GM12878 (cell line): Measurements from ENCODE around the gene TRIM26. TPM values are rescaled to one million over a fixed set of nuclear protein-coding genes. Genes with fewer than 3 reads are reported as not detected.

Experiments
- ATAC-seq: fragments of 200-7000 bp; cut with Tn5 transposase; 3 replicates; pipeline ENCODE4 v1.9.1; 2020; ENCODE audit warnings: mild to moderate bottlenecking, moderate library complexity
- BruUV-seq: library from RNA; stranded (reverse); fragments of 400-500 nt; replicated peaks from 2 replicates; lab custom pipeline; 2021; lab: Mats Ljungman, UMichigan
- CTCF ChIA-PET: fragments of 300-600 bp; sonication (Branson Sonifier 250); formaldehyde crosslinking; extraction: SDS; loops from one replicate; lab custom pipeline; 2021; ENCODE audit warnings: inconsistent platforms; lab: Yijun Ruan, JAX
- POLR2A ChIA-PET: fragments of 350-600 bp; formaldehyde crosslinking; extraction: SDS; loops from one replicate; lab custom pipeline; 2021; ENCODE audit warnings: inconsistent platforms; lab: Charles Lee
- RAD21 ChIA-PET: fragments of 300-600 bp; sonication (Branson Sonifier 250); formaldehyde crosslinking; loops from one replicate; lab custom pipeline; 2023; ENCODE audit warnings: antibody characterized with exemption; ENCODE audit not compliant: unreplicated experiment; lab: Charles Lee
- SMC1A ChIA-PET: fragments of 300-600 bp; sonication (Branson Sonifier 250); formaldehyde crosslinking; loops from one replicate; lab custom pipeline; 2023; ENCODE audit not compliant: unreplicated experiment, uncharacterized antibody; lab: Charles Lee
- DNase-seq: peaks from one replicate; pipeline ENCODE4 v3.0.0-alpha.2; 2011; ENCODE audit warnings: low read depth, low spot score
- FAIRE-seq: peaks from 3 replicates; lab custom pipeline; 2011; peaks lifted over from hg19 to GRCh38; lab: Jason Lieb, UNC
- H2AFZ ChIP-seq: 2 replicates; pipeline ENCODE4 v1.6.0; 2011; ENCODE audit warnings: low read depth, low read length, control low read depth; ENCODE audit not compliant: control insufficient read depth
- H3K27ac ChIP-seq: 2 replicates; pipeline ENCODE4 v1.5.1; 2011; ENCODE audit warnings: control low read depth; ENCODE audit not compliant: control insufficient read depth, insufficient read depth
- H3K27me3 ChIP-seq, 2 experiments: replicated peaks in 1 of 2; 2 replicates each; pipeline versions ENCODE4 v1.6.0 to v1.6.1; 2011; ENCODE audit warnings: low read length in 1 of 2; ENCODE audit not compliant: control insufficient read depth in 2 of 2, insufficient read depth in 2 of 2
- H3K36me3 ChIP-seq, 2 experiments: 2 replicates each; pipeline ENCODE4 v1.5.1; 2011; ENCODE audit warnings: low read length in 1 of 2; ENCODE audit not compliant: control insufficient read depth in 2 of 2, insufficient read depth in 2 of 2
- H3K4me1 ChIP-seq: 2 replicates; pipeline ENCODE4 v1.6.1; 2011; ENCODE audit warnings: mild to moderate bottlenecking, low read length, moderate library complexity, mixed read lengths; ENCODE audit not compliant: control insufficient read depth, insufficient read depth
- H3K4me2 ChIP-seq: 2 replicates; pipeline ENCODE4 v1.6.0; 2011; ENCODE audit warnings: control low read depth; ENCODE audit not compliant: control insufficient read depth, insufficient read depth
- H3K4me3 ChIP-seq: fragments of 200-600 bp; sonication (generic); 2 replicates; pipeline ENCODE4 v1.5.1; 2016
- H3K79me2 ChIP-seq: 2 replicates; pipeline ENCODE4 v1.6.0; 2011; ENCODE audit warnings: low read length; ENCODE audit not compliant: control insufficient read depth, insufficient read depth
- H3K9ac ChIP-seq: 2 replicates; pipeline ENCODE4 v1.8.0; 2011; ENCODE audit warnings: low read length, control low read depth, mixed read lengths; ENCODE audit not compliant: control insufficient read depth, insufficient read depth
- H3K9me3 ChIP-seq: replicated peaks from 3 replicates; pipeline ENCODE4 v1.5.1; 2011; ENCODE audit warnings: mild to moderate bottlenecking, low read length; ENCODE audit not compliant: control insufficient read depth, insufficient read depth
- H4K20me1 ChIP-seq: 2 replicates; pipeline ENCODE4 v1.6.0; 2011; ENCODE audit not compliant: control insufficient read depth, insufficient read depth
- BHLHE40 ChIP-seq, 2 experiments: fragments of 450-650 bp in 1 of 2; IDR thresholded peaks; 2 replicates each; pipeline ENCODE4 v1.6.1; 2011 to 2017; ENCODE audit warnings: low read depth in 2 of 2, borderline replicate concordance in 1 of 2, improper control_type of control experiment in 1 of 2, low read length in 1 of 2, mild to moderate bottlenecking in 1 of 2
- MEF2A ChIP-seq: IDR thresholded peaks from 2 replicates; pipeline ENCODE4 v1.6.1; 2011; ENCODE audit warnings: low read depth, mild to moderate bottlenecking, low read length, moderate library complexity; ENCODE audit not compliant: insufficient read depth
- RAD51 ChIP-seq: fragments of 450-650 bp; IDR thresholded peaks from 2 replicates; pipeline ENCODE4 v1.6.1; 2016; ENCODE audit warnings: moderate library complexity, mild to moderate bottlenecking, inconsistent platforms
- ZNF207 ChIP-seq: fragments of 450-650 bp; IDR thresholded peaks from 2 replicates; pipeline ENCODE4 v1.6.1; 2014; ENCODE audit warnings: antibody characterized with exemption, mild to moderate bottlenecking, borderline replicate concordance
- WGBS: methylation state at CpG from one replicate; pipeline ENCODE4 v1.1.6; 2016; ENCODE audit warnings: low lambda C conversion rate; ENCODE audit not compliant: insufficient replicate concordance, insufficient coverage; ENCODE audit errors: missing lambda C conversion rate; 5-methylcytosine and 5-hydroxymethylcytosine counted together
- in situ Hi-C: fragments of 300-500 bp; cut with MboI; formaldehyde crosslinking; loops from 9 replicates; pipeline ENCODE4 v1.14.3; 2018; ENCODE audit warnings: mixed read lengths
- intact Hi-C: fragments of 100-400 bp; cut with micrococcal nuclease; formaldehyde crosslinking; loops from one replicate; pipeline ENCODE4 v1.14.2; 2022; ENCODE audit not compliant: unreplicated experiment
- polyA plus RNA-seq, 11 experiments: library from polyadenylated mRNA; depleted of rRNA in 4 of 11; unstranded in 6 of 11; stranded (reverse) in 5 of 11; fragments of >200 nt; fragmentation: Nextera tagmentation in 4 of 11; fragmentation: Illumina TruSeq in 1 of 11; extraction: Ambion mirVana in 4 of 11; extraction: Trizol in 1 of 11; gene quantifications; 1 replicate in 1 of 11; 2 replicates in 10 of 11; pipeline versions ENCODE4 v1.2.1 to v1.2.3, GENCODE V29; 2011 to 2016; ENCODE audit warnings: inconsistent platforms in 2 of 11, missing spikeins in 2 of 11, low read depth in 1 of 11
- total RNA-seq, 4 experiments: library from RNA; depleted of rRNA in 3 of 4; stranded (reverse); fragments of >200 nt in 3 of 4; fragmentation: Illumina TruSeq in 1 of 4; extraction: Trizol in 1 of 4; gene quantifications; 2 replicates each; pipeline versions ENCODE4 v1.2.1 to v1.2.3, GENCODE V29; 2013 to 2021

The TRIM26 gene
- total and polyA plus RNA-seq, 10 of the 15 experiments (the other 5 are each of a cell fraction or from before 2014, with no cell fraction given): 13.1 to 79.6 (median 63.6) TPM

- Histone ChIP-seq H3K4me2 (peak overlapping the region; percentile 40), H3K9me3 (no peaks in the 10 kb centered on the region), H3K36me3 (peaks cover 1 to 19% of the 10 kb centered on the region in 2 experiments; a peak in 3 of 4 replicates), H3K27ac (no peak overlapping the region)
- 64% methylated on average over 11 of the region's 11 CpGs for WGBS
- no peak for ATAC-seq
- TF ChIP-seq ZNF207 (no peak), MEF2A (no peak), BHLHE40 (IDR thresholded peaks at IDR 0.05; ENCODE audit: borderline replicate concordance in 1 of 2, low read depth in 2 of 2, low read length in 1 of 2) (peak in 1 of 2 experiments; percentile 30; a peak in 1 of 4 replicates), RAD51 (peak; percentile 70)
- TF ChIP-seq, all 136 proteins: peak for 2
- intact Hi-C loops: no loop called here
- no peak for FAIRE-seq
- Histone ChIP-seq H3K79me2 (peaks cover 86% of the 10 kb centered on the region), H3K9ac (no peak overlapping the region), H3K4me1 (peaks cover 50% of the 10 kb centered on the region), H3K4me3 (0 out of 2 replicates have a peak overlapping the region, but pooled peaks have one; percentile 1), H4K20me1 (peaks cover 15% of the 10 kb centered on the region; the same call in 1 of the 2 replicates), H2AFZ (no peak overlapping the region), H3K27me3 (no peaks in the 10 kb centered on the region)
- DNase-seq: no peak
- ChIA-PET SMC1A (interaction anchor here (0.7 to 1.2 kb wide), 2 partner anchors 13 to 20 kb away, joined by 3 read pairs; no protein-coding TSS in a partner anchor), CTCF (interaction anchor here (1.3 to 2.6 kb wide), 5 partner anchors 9 to 191 kb away, joined by 3 to 10 read pairs (median 4); no protein-coding TSS in a partner anchor), POLR2A (no interaction called here), RAD21 (no interaction called here)
- in situ Hi-C loops: no loop called here
- BruUV-seq: no TSS peak
Observed at GRCh38 chr6:30206799-30207618, 6.2 kb downstream of the TRIM26 start.
